Immature natural killer cell (primary cell): ENCODE data around the gene MKNK2. TPM values are rescaled to one million over a fixed set of nuclear protein-coding genes. Genes with fewer than 3 reads are reported as not detected.
A peak's percentile ranks its signal among the peaks of the same experiment; 100 is the strongest.

ENCODE experiments used
- DNase-seq, 3 donors: peaks; one replicate each; pipeline ENCODE4 v3.0.0; 2022; ENCODE audit warnings: mixed read lengths in 1 of 3
- H3K27ac Mint-ChIP-seq, 6 donors: one replicate each; pipeline ENCODE4 v1.8.0; 2020; ENCODE audit warnings: mixed read lengths in 6 of 6, mild to moderate bottlenecking in 5 of 6, inconsistent platforms in 4 of 6, moderate library complexity in 3 of 6
- H3K27me3 Mint-ChIP-seq, 3 donors: one replicate each; pipeline ENCODE4 v1.8.0; 2020 to 2021; ENCODE audit warnings: low read depth in 3 of 3, mild to moderate bottlenecking in 3 of 3, mixed read lengths in 3 of 3, moderate library complexity in 3 of 3, inconsistent platforms in 1 of 3
- H3K36me3 Mint-ChIP-seq, 3 donors: one replicate each; pipeline ENCODE4 v1.8.0; 2020; ENCODE audit warnings: mixed read lengths in 3 of 3, inconsistent platforms in 2 of 3, mild to moderate bottlenecking in 2 of 3
- H3K4me1 Mint-ChIP-seq, 2 donors: one replicate each; pipeline ENCODE4 v1.8.0; 2020; ENCODE audit warnings: inconsistent platforms in 2 of 2, mild to moderate bottlenecking in 2 of 2, mixed read lengths in 2 of 2, moderate library complexity in 1 of 2
- H3K4me3 Mint-ChIP-seq, 5 donors: one replicate each; pipeline ENCODE4 v1.8.0; 2020; ENCODE audit warnings: mild to moderate bottlenecking in 5 of 5, mixed read lengths in 5 of 5, inconsistent platforms in 3 of 5, moderate library complexity in 3 of 5
- H3K9me3 Mint-ChIP-seq, 6 donors: one replicate each; pipeline ENCODE4 v1.8.0; 2020; ENCODE audit warnings: mild to moderate bottlenecking in 6 of 6, mixed read lengths in 6 of 6, inconsistent platforms in 4 of 6, moderate library complexity in 3 of 6
- polyA plus RNA-seq, 3 donors: library from polyadenylated mRNA; unstranded; fragments of 300-500 nt; fragmentation: Illumina TruSeq; gene quantifications; one replicate each; pipeline ENCODE4 v1.2.3, GENCODE V29; 2021

The MKNK2 gene
- polyA plus RNA-seq, 3 donors from 2014 or later, result 22.7 to 39.2 (median 23.9) TPM

- peak overlapping the region in 5 of 6 donors; percentile 75 to 94 (median 88) for H3K27ac Mint-ChIP-seq
- H3K9me3 Mint-ChIP-seq, result no peaks in the 10 kb centered on the region
- H3K27me3 Mint-ChIP-seq, result peaks cover 2 to 18% (median 15%) of the 10 kb centered on the region in 3 donors
- H3K36me3 Mint-ChIP-seq, result no peaks in the 10 kb centered on the region
- DNase-seq, result no peak
- H3K4me1 Mint-ChIP-seq, result peaks cover 19 to 38% of the 10 kb centered on the region in 2 donors
- peak overlapping the region; percentile 83 to 89 (median 87) for H3K4me3 Mint-ChIP-seq
Measured at GRCh38 chr19:2048959-2049740, 1.9 kb downstream of the MKNK2 start.

- peaks cover 2 to 21% (median 20%) of the 10 kb centered on the region in 3 donors for H3K27me3 Mint-ChIP-seq
- no peak for DNase-seq
- no peaks in the 10 kb centered on the region for H3K36me3 Mint-ChIP-seq
- H3K4me1 Mint-ChIP-seq, result peaks cover 19 to 42% of the 10 kb centered on the region in 2 donors
- H3K4me3 Mint-ChIP-seq, result peak overlapping the region in 4 of 5 donors; percentile 43 to 87 (median 44)
- no peaks in the 10 kb centered on the region for H3K9me3 Mint-ChIP-seq
- H3K27ac Mint-ChIP-seq, result peak overlapping the region in 3 of 6 donors; percentile 40 to 69 (median 51)
Measured at GRCh38 chr19:2048104-2048958, 2.7 kb downstream of the MKNK2 start.

- H3K36me3 Mint-ChIP-seq, result no peaks in the 10 kb centered on the region
- peaks cover 18 to 47% of the 10 kb centered on the region in 2 donors for H3K4me1 Mint-ChIP-seq
- H3K27me3 Mint-ChIP-seq, result peaks cover 2 to 27% (median 25%) of the 10 kb centered on the region in 3 donors
- no peaks in the 10 kb centered on the region for H3K9me3 Mint-ChIP-seq
- peak overlapping the region in 2 of 5 donors; percentile 44 to 49 for H3K4me3 Mint-ChIP-seq
- DNase-seq, result no peak
- peak overlapping the region in 2 of 6 donors; percentile 40 to 69 for H3K27ac Mint-ChIP-seq
Measured at GRCh38 chr19:2047449-2048103, 3.5 kb downstream of the MKNK2 start.

DNA sequence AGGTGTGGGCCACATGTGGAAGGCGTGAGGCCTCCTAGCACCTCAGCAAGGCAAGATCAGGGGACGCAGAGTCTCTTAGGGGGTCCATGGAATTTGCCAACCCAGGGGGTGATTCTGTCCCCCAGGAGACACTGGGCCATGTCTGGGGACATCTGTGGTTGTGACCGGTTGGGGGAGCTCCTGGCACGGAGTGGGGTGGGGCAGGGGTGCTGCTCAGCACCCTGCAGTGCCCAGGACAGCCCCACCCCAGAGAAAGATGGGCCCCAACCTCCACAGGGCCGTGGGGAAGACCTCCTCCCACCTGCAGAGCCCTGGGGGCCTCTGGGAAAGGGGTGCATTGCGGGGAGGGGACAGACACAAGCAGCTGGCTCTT, 4.0 kb downstream of the MKNK2 start:
- no peak overlapping the region for H3K4me3 Mint-ChIP-seq

GRCh38 chr19:2046046-2046907, 4.8 kb downstream of the MKNK2 start:
- no peak for DNase-seq
- no peak overlapping the region for H3K4me3 Mint-ChIP-seq
- H3K27me3 Mint-ChIP-seq, result peaks cover 2 to 34% (median 28%) of the 10 kb centered on the region in 3 donors
- H3K36me3 Mint-ChIP-seq, result no peaks in the 10 kb centered on the region
- peaks cover 13 to 41% of the 10 kb centered on the region in 2 donors for H3K4me1 Mint-ChIP-seq
- H3K9me3 Mint-ChIP-seq, result no peaks in the 10 kb centered on the region
- H3K27ac Mint-ChIP-seq, result peak overlapping the region in 1 of 6 donors; percentile 19

More for the DNA sequence above, 4.0 kb downstream of the MKNK2 start:
- no peaks in the 10 kb centered on the region for H3K36me3 Mint-ChIP-seq
- H3K4me1 Mint-ChIP-seq, result peaks cover 13 to 47% of the 10 kb centered on the region in 2 donors
- peaks cover 2 to 30% (median 29%) of the 10 kb centered on the region in 3 donors for H3K27me3 Mint-ChIP-seq
- no peaks in the 10 kb centered on the region for H3K9me3 Mint-ChIP-seq
- DNase-seq, result no peak
- H3K27ac Mint-ChIP-seq, result peak overlapping the region in 2 of 6 donors; percentile 17 to 19

DNA sequence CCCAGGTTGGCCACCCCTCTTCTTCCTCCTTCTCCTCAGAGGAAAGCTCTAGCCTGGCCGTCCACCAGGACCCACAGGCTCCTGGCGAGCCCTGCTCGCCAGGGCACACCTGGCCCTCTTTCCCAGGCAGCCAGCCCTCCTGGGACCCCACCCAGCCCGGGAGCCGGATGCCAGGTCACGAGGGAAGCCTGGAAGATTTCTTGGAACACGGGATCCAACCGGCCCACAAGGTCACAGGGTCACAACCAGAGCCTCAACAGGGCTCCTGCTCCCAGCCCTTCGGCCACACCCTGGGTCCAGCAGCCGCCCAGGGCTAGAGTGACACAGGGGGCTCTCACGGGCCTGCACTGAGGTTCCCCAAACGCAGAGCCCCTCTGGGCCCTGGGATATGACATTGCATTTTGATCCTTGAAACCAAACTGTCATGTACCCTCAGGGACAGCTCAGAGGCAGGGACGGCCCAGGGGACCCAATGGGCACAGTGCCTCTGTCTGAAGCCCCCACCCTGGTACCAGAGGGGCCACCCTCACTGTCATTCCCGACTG, 5.5 kb downstream of the MKNK2 start:
- DNase-seq, result no peak
- H3K4me3 Mint-ChIP-seq, result no peak overlapping the region
- peaks cover 13 to 41% of the 10 kb centered on the region in 2 donors for H3K4me1 Mint-ChIP-seq
- H3K27me3 Mint-ChIP-seq, result peaks cover 0 to 32% (median 26%) of the 10 kb centered on the region in 3 donors
- H3K36me3 Mint-ChIP-seq, result no peaks in the 10 kb centered on the region
- H3K27ac Mint-ChIP-seq, result peak overlapping the region in 2 of 6 donors; percentile 82 to 83
- H3K9me3 Mint-ChIP-seq, result no peaks in the 10 kb centered on the region

DNA sequence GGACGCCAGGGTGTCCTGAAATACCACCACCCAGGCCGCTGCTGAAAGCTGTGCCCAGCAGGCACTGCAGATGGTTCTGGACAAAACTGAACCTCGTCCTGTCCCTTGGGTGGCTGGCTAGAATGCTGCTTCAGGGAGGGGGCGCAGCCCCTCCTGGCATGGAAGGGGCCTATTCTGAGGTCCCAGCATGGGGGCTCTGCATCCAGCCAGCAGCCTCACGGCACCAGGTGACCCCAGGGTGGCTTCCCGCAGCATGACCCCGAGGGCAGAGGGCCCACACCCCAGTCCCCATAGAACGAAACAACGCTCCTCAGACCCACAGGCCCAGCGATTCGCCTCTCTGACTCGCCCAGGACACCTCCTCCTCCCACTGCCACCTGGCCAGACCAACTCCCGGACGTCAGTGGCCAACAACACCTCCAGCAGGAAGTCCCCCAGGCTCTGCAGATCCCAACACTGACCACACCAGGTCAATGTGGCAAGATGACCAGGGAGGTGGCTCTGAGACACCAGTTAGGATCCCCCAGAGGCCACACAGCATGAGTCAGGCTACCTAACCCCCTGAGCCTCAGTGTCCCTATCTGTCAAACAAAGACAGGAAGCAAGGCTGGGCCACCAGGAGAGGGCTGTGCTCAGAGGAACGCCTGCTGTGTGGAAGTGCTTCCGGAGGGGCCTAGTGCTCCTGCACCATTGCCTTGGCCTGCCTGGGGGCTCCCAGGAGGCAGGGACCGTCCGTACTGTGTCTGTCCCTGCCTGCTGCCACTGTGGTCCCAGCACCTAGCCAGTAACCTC, 6.1 kb downstream of the MKNK2 start:
- Mint-ChIP-seq H3K27ac (peak overlapping the region; percentile 40 to 89 (median 82)), H3K4me3 (no peak overlapping the region), H3K27me3 (peaks cover 0 to 29% (median 26%) of the 10 kb centered on the region in 3 donors), H3K4me1 (peaks cover 12 to 41% of the 10 kb centered on the region in 2 donors), H3K9me3 (no peaks in the 10 kb centered on the region), H3K36me3 (no peaks in the 10 kb centered on the region)
- no peak for DNase-seq

GRCh38 chr19:2043961-2044708, 6.9 kb downstream of the MKNK2 start:
- peak overlapping the region in 1 of 5 donors; percentile 7 for H3K4me3 Mint-ChIP-seq
- H3K27me3 Mint-ChIP-seq, result peaks cover 0 to 27% (median 24%) of the 10 kb centered on the region in 3 donors
- no peak for DNase-seq
- peak overlapping the region; percentile 72 to 93 (median 86) for H3K27ac Mint-ChIP-seq
- H3K36me3 Mint-ChIP-seq, result no peaks in the 10 kb centered on the region
- H3K9me3 Mint-ChIP-seq, result no peaks in the 10 kb centered on the region
- peaks cover 5 to 35% of the 10 kb centered on the region in 2 donors for H3K4me1 Mint-ChIP-seq

DNA sequence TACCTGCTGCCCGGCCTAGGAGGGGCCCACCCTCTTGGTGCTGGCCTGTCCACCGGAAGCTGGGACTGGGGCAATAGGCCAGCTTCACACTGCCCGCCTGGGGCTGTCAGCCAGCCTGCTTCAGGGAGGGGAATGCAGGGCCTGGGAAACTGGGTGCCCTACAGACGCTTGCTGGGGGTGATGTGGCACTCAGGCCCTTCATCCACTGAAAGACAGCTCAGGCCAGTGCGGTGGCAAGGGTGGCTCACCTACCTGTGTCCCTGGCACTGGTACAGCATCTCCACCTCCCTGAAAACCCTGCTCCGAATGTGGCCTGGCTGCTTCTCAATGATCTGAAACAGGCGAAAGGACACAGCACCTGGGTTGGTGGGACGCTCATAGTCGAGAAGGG, 7.8 kb downstream of the MKNK2 start:
- Mint-ChIP-seq H3K4me1 (peaks cover 5 to 27% of the 10 kb centered on the region in 2 donors), H3K4me3 (peak overlapping the region; percentile 28 to 71 (median 58)), H3K27ac (peak overlapping the region; percentile 85 to 93 (median 88)), H3K27me3 (peaks cover 0 to 27% (median 24%) of the 10 kb centered on the region in 3 donors), H3K36me3 (no peaks in the 10 kb centered on the region), H3K9me3 (no peaks in the 10 kb centered on the region)
- DNase-seq, result no peak

DNA sequence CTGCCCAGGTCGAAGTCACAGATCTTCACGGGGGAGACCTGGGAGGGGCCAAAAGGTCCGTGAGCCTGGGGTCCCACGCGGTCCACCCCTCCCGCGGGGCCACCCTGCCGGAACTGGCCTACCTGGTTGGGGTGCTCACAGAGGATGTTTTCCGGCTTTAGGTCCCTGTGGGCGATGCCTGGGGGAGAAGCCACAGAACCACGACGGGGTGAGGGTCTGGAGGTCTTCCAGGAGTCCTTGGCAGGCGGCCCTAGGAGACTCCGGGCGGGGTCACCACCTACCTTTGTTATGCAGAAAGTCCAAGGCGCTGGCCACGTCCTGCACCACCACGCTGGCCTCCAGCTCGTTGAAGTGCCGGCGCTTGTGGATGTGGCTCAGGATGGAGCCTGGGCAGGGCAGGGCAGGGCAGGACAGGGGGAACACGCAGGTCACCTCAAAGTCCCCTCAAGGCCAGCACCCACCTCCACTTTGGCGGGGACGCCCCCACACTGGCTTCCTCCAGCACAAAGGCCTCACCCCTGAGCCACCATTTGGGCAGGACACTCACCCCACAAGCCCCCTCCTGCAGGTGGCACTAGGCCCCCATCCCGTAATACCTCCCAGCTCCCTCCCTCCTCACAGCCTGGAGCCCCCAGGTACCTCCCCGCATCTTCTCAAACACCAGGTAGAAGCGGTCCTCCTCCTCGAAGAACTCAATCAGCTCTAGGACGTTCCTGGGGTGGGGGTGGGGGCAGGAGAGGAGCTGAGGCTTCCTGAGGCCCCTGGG, 8.4 kb downstream of the MKNK2 start:
- H3K4me1 Mint-ChIP-seq, result peaks cover 5 to 21% of the 10 kb centered on the region in 2 donors
- H3K36me3 Mint-ChIP-seq, result no peaks in the 10 kb centered on the region
- H3K9me3 Mint-ChIP-seq, result no peaks in the 10 kb centered on the region
- H3K27ac Mint-ChIP-seq, result peak overlapping the region; percentile 85 to 93 (median 88)
- DNase-seq, result no peak
- H3K4me3 Mint-ChIP-seq, result peak overlapping the region; percentile 52 to 71 (median 59)
- peaks cover 0 to 27% (median 25%) of the 10 kb centered on the region in 3 donors for H3K27me3 Mint-ChIP-seq
